Measurements from ENCODE around the gene DENND1A. TPM values are rescaled to one million over a fixed set of nuclear protein-coding genes. Genes with fewer than 3 reads are reported as not detected.

DENND1A gene
- total and polyA plus RNA-seq, 2 of the 13 experiments (the other 11 are each of a cell fraction or from before 2014, with no cell fraction given) = 14.8 to 30.1 TPM

- no peaks in the 10 kb centered on the region for H3K9me3 ChIP-seq (ENCODE audit: low read length)
- no peaks in the 10 kb centered on the region for H3K27me3 ChIP-seq (ENCODE audit: control insufficient read depth in 1 of 2, insufficient read depth in 2 of 2, low read length in 2 of 2)
- H3K36me3 ChIP-seq (replicated peaks in 1 of 2; ENCODE audit: control insufficient read depth in 1 of 2, insufficient read depth in 2 of 2, low read length in 2 of 2) = no peaks in the 10 kb centered on the region; a peak in 1 of 5 replicates
- H2AFZ ChIP-seq (ENCODE audit: low read length) = no peak overlapping the region
- peaks cover 12% of the 10 kb centered on the region for H4K20me1 ChIP-seq (ENCODE audit: insufficient read depth, low read length)
- no peak for ATAC-seq
- DNase-seq (ENCODE audit: low spot score) = no peak
- no peak overlapping the region for H3K4me2 ChIP-seq (ENCODE audit: low read depth, low read length)
- ChIA-PET POLR2A (no interaction called here), CTCF (ENCODE audit: low intra/inter-chr PET ratio, low total read pairs) (no interaction called here)
- no peak overlapping the region for H3K4me3 ChIP-seq (replicated peaks in 1 of 3; ENCODE audit: insufficient read depth in 1 of 3, low read depth in 2 of 3, low read length in 3 of 3)
- WGBS (ENCODE audit: low lambda C conversion rate) = 91% methylated on average over 2 of the region's 2 CpGs
- peaks cover 42% of the 10 kb centered on the region for H3K4me1 ChIP-seq (ENCODE audit: insufficient read depth, low read length)
- in situ Hi-C loops (cut with HindIII; ENCODE audit: extremely low pct_ligation_motif_present, low pct_unique_long_range_greater_than_20kb) = no loop called here
- BruUV-seq (replicated peaks) = no TSS peak
- TF ChIP-seq GPBP1L1 (CRISPR knock-in tag; IDR thresholded peaks at IDR 0.05) = no peak
- TF ChIP-seq ZNF550 (CRISPR knock-in tag; IDR thresholded peaks at IDR 0.05; ENCODE audit: borderline replicate concordance) = no peak
- TF ChIP-seq IKZF4 (CRISPR knock-in tag; IDR thresholded peaks at IDR 0.05; ENCODE audit: borderline replicate concordance, low read depth, not compliant biosample characterization) = no peak
- intact Hi-C loops (cut with micrococcal nuclease; ENCODE audit: unreplicated experiment) = no loop called here
- no peak overlapping the region for H3K27ac ChIP-seq (ENCODE audit: extremely low read length, insufficient read depth, low read length)
- no peak overlapping the region for H3K9ac ChIP-seq (ENCODE audit: insufficient read depth, low read depth, low read length)
- no peaks in the 10 kb centered on the region for H3K79me2 ChIP-seq (ENCODE audit: insufficient read depth, low read length)
- no peak for FAIRE-seq
These were observed 247.2 kb downstream of the DENND1A start for GRCh38 chr9:123682746-123683145.

- no peak for ATAC-seq
- ChIA-PET POLR2A (no interaction called here), CTCF (ENCODE audit: low intra/inter-chr PET ratio, low total read pairs) (no interaction called here)
- no peaks in the 10 kb centered on the region for H3K79me2 ChIP-seq (ENCODE audit: insufficient read depth, low read length)
- H3K27ac ChIP-seq (ENCODE audit: extremely low read length, insufficient read depth, low read length) = no peak overlapping the region
- H2AFZ ChIP-seq (ENCODE audit: low read length) = no peak overlapping the region
- H3K9ac ChIP-seq (ENCODE audit: insufficient read depth, low read depth, low read length) = no peak overlapping the region
- intact Hi-C loops (cut with micrococcal nuclease; ENCODE audit: unreplicated experiment) (no loop called here), in situ Hi-C loops (cut with HindIII; ENCODE audit: extremely low pct_ligation_motif_present, low pct_unique_long_range_greater_than_20kb) (no loop called here)
- no peak for FAIRE-seq
- peaks cover 1 to 3% of the 10 kb centered on the region in 2 experiments; a peak in 1 of 5 replicates for H3K36me3 ChIP-seq (replicated peaks in 1 of 2; ENCODE audit: control insufficient read depth in 1 of 2, insufficient read depth in 2 of 2, low read length in 2 of 2)
- 96% methylated on average over 8 of the region's 8 CpGs for WGBS (ENCODE audit: low lambda C conversion rate)
- peak overlapping the region; percentile 91 for H3K4me2 ChIP-seq (ENCODE audit: low read depth, low read length)
- DNase-seq (ENCODE audit: low spot score) = no peak
- H3K4me3 ChIP-seq (replicated peaks in 1 of 3; ENCODE audit: insufficient read depth in 1 of 3, low read depth in 2 of 3, low read length in 3 of 3) = no peak overlapping the region
- H3K4me1 ChIP-seq (ENCODE audit: insufficient read depth, low read length) = peaks cover 39% of the 10 kb centered on the region
- no TSS peak for BruUV-seq (replicated peaks)
- no peaks in the 10 kb centered on the region for H3K27me3 ChIP-seq (ENCODE audit: control insufficient read depth in 1 of 2, insufficient read depth in 2 of 2, low read length in 2 of 2)
- no peak for TF ChIP-seq ZNF788 (CRISPR knock-in tag; IDR thresholded peaks at IDR 0.05; ENCODE audit: borderline replicate concordance)
- TF ChIP-seq SMC3 (IDR thresholded peaks at IDR 0.05; ENCODE audit: low read length) = no peak
- no peak for TF ChIP-seq ARID3A (IDR thresholded peaks at IDR 0.05; ENCODE audit: low read depth, low read length)
- no peak for TF ChIP-seq NFYC (CRISPR knock-in tag; IDR thresholded peaks at IDR 0.05)
- TF ChIP-seq ZFP62 (CRISPR knock-in tag; IDR thresholded peaks at IDR 0.05) = no peak
- no peak for TF ChIP-seq ZEB1 (IDR thresholded peaks at IDR 0.05; ENCODE audit: insufficient replicate concordance, low read depth)
- no peak for TF ChIP-seq ZNF512B (CRISPR knock-in tag; IDR thresholded peaks at IDR 0.05; ENCODE audit: borderline replicate concordance)
- TF ChIP-seq TP53 (CRISPR knock-in tag; conservative IDR thresholded peaks at IDR 0.05) = no peak
- no peak for TF ChIP-seq HCFC1 (IDR thresholded peaks at IDR 0.05; ENCODE audit: low read depth, low read length)
- no peaks in the 10 kb centered on the region for H3K9me3 ChIP-seq (ENCODE audit: low read length)
- peaks cover 14% of the 10 kb centered on the region for H4K20me1 ChIP-seq (ENCODE audit: insufficient read depth, low read length)
These were observed 249.6 kb downstream of the DENND1A start for GRCh38 chr9:123680352-123680751.
